ENCODE measurements around the gene DOLK. TPM values are rescaled to one million over a fixed set of nuclear protein-coding genes. Genes with fewer than 3 reads are reported as not detected.

The DOLK gene
- total RNA-seq, 4 donors from 2014 or later: 6.5 to 11.8 (median 6.6) TPM

- intact Hi-C loops (cut with DNase I; ENCODE audit: low total_unique reads): no loop called here
- H3K4me1 ChIP-seq: no peaks in the 10 kb centered on the region
- H3K27ac ChIP-seq: no peak overlapping the region
- DNase-seq (no peak), ATAC-seq (no peak)
- no peaks in the 10 kb centered on the region for H3K36me3 ChIP-seq
- H3K4me3 ChIP-seq: no peak overlapping the region
- no peaks in the 10 kb centered on the region for H3K9me3 ChIP-seq
- no peak for TF ChIP-seq POLR2A (IDR thresholded peaks at IDR 0.05)
- no peak for TF ChIP-seq CTCF (IDR thresholded peaks at IDR 0.05 in 4 of 5, conservative IDR thresholded peaks at IDR 0.05 in 1 of 5)
- in situ Hi-C loops (cut with MboI; ENCODE audit: low sequenced_read_pairs in 4 of 4): no loop called here
- no peaks in the 10 kb centered on the region for H3K27me3 ChIP-seq
These were observed 11.1 kb downstream of the DOLK start for GRCh38 chr9:128936171-128936865.

- intact Hi-C loops (cut with DNase I; ENCODE audit: low total_unique reads): no loop called here
- ATAC-seq (no peak), DNase-seq (no peak)
- TF ChIP-seq CTCF (IDR thresholded peaks at IDR 0.05 in 4 of 5, conservative IDR thresholded peaks at IDR 0.05 in 1 of 5) (no peak), POLR2A (IDR thresholded peaks at IDR 0.05) (no peak)
- Histone ChIP-seq H3K4me1 (no peaks in the 10 kb centered on the region), H3K4me3 (no peak overlapping the region), H3K27ac (no peak overlapping the region), H3K27me3 (no peaks in the 10 kb centered on the region), H3K9me3 (no peaks in the 10 kb centered on the region), H3K36me3 (no peaks in the 10 kb centered on the region)
- in situ Hi-C loops (cut with MboI; ENCODE audit: low sequenced_read_pairs in 4 of 4): no loop called here
These were observed 13.7 kb downstream of the DOLK start for GRCh38 chr9:128933731-128934130.

- no peak overlapping the region for H3K4me3 ChIP-seq
- DNase-seq (no peak), ATAC-seq (no peak)
- peaks cover 7% of the 10 kb centered on the region in 2 donors for H3K4me1 ChIP-seq
- TF ChIP-seq POLR2A (IDR thresholded peaks at IDR 0.05): no peak
- no peak for TF ChIP-seq CTCF (IDR thresholded peaks at IDR 0.05 in 4 of 5, conservative IDR thresholded peaks at IDR 0.05 in 1 of 5)
- in situ Hi-C loops (cut with MboI; ENCODE audit: low sequenced_read_pairs in 4 of 4): loop anchor here (5.0 kb wide), 2 partner anchors 67 to 72 kb away; no protein-coding TSS in a partner anchor
- no peak overlapping the region for H3K27ac ChIP-seq
- no peaks in the 10 kb centered on the region for H3K9me3 ChIP-seq
- H3K36me3 ChIP-seq: no peaks in the 10 kb centered on the region
- intact Hi-C loops (cut with DNase I; ENCODE audit: low total_unique reads): no loop called here
- H3K27me3 ChIP-seq: no peaks in the 10 kb centered on the region
These were observed 17.8 kb downstream of the DOLK start for GRCh38 chr9:128929560-128929959.

GRCh38 chr9:128928624-128929023 lies 18.8 kb downstream of the DOLK start:
- Histone ChIP-seq H3K4me1 (peaks cover 7% of the 10 kb centered on the region in 2 donors), H3K36me3 (no peaks in the 10 kb centered on the region), H3K9me3 (no peaks in the 10 kb centered on the region), H3K27me3 (no peaks in the 10 kb centered on the region), H3K4me3 (no peak overlapping the region), H3K27ac (no peak overlapping the region)
- intact Hi-C loops (cut with DNase I; ENCODE audit: low total_unique reads) (loop anchor here (1.0 kb wide), 2 partner anchors 65 to 76 kb away; no protein-coding TSS in a partner anchor), in situ Hi-C loops (cut with MboI; ENCODE audit: low sequenced_read_pairs in 4 of 4) (loop anchor here (5.0 kb wide), 2 partner anchors 66 to 71 kb away; no protein-coding TSS in a partner anchor)
- ATAC-seq: no peak
- DNase-seq: no peak
- TF ChIP-seq CTCF (IDR thresholded peaks at IDR 0.05 in 4 of 5, conservative IDR thresholded peaks at IDR 0.05 in 1 of 5): no peak
- TF ChIP-seq POLR2A (IDR thresholded peaks at IDR 0.05): no peak
